Omental fat pad (tissue), 4 donors: Measurements from ENCODE around the gene MPP3. TPM values are rescaled to one million over a fixed set of nuclear protein-coding genes. Genes with fewer than 3 reads are reported as not detected.

ENCODE experiments used
- ATAC-seq: fragments of 150-250 bp; one replicate; pipeline ENCODE4 v1.9.1; 2016; ENCODE audit warnings: mild to moderate bottlenecking, moderate library complexity; ENCODE audit not compliant: low FRiP score
- DNase-seq: peaks from one replicate; pipeline ENCODE4 v3.0.0-alpha.2; 2019; ENCODE audit warnings: low spot score
- total RNA-seq, 4 donors: library from RNA; depleted of rRNA; stranded (reverse); fragments of >200 nt; gene quantifications; one replicate each; pipeline ENCODE4 v1.1.0, GENCODE V29; 2016
- TF ChIP-seq, protein P1 (sequence below), 3 donors: fragments of 450-650 bp; IDR thresholded peaks; one replicate each; pipeline ENCODE4 v1.5.1; 2016 to 2017; ENCODE audit warnings: antibody characterized with exemption in 3 of 3, mild to moderate bottlenecking in 3 of 3, moderate library complexity in 2 of 3

Gene MPP3
- total RNA-seq, 4 donors from 2014 or later = 13.2 to 27.9 (median 24.0) TPM

DNA sequence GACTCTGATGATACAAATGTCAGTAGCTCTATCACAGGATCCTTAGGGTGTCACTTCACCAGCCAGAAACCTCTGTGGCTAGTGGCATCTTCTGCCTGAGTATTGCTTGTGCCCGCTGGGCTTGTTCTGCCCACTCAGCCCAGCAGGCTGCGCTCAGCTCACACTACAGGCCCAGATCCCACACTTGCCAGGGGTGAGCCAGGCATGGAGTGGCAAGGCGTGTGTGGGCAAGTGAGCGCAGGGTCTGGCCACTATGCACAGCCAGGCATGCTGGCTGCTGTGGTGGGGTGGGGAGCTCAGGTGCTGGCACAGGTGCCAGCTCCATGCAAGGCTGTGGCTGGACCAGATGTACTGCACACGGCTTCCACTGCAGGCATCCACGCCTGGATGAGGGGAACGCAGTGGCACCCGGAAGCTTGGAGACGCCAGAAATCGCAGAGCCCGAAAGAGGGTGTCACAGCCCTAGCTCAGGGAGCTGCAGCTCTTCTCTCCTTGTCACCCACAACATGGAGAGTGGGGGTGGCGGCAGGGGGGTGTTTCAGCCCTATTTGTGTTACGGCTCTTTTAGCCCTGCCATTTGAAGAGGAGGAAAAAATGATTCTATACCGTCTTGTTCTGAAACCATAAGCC is 42.5 kb downstream of the MPP3 start:
- DNase-seq (no peak), ATAC-seq (no peak)

DNA sequence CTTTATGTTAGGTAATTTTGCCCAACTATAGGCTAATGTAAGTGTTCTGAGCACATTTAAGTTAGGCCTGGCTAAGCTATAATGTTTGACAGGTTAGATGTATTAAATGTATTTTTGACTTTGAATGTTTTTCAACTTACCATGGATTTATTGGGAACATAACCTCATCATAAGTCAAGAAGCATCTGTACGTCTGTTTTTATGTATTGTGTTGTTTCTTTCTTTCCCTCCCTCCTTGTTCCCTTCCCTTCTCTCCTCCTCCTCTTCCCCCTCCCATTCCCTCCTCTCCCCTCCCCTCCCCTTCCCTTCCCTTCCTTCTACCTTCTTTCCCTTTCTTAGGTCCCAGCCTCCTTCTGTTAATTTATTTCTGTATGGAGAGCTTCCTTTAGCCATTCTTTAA is 43.5 kb downstream of the MPP3 start:
- TF ChIP-seq, protein P1, sequence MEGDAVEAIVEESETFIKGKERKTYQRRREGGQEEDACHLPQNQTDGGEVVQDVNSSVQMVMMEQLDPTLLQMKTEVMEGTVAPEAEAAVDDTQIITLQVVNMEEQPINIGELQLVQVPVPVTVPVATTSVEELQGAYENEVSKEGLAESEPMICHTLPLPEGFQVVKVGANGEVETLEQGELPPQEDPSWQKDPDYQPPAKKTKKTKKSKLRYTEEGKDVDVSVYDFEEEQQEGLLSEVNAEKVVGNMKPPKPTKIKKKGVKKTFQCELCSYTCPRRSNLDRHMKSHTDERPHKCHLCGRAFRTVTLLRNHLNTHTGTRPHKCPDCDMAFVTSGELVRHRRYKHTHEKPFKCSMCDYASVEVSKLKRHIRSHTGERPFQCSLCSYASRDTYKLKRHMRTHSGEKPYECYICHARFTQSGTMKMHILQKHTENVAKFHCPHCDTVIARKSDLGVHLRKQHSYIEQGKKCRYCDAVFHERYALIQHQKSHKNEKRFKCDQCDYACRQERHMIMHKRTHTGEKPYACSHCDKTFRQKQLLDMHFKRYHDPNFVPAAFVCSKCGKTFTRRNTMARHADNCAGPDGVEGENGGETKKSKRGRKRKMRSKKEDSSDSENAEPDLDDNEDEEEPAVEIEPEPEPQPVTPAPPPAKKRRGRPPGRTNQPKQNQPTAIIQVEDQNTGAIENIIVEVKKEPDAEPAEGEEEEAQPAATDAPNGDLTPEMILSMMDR (IDR thresholded peaks at IDR 0.05) = no peak
- ATAC-seq (no peak), DNase-seq (no peak)

More for the DNA sequence above, 42.5 kb downstream of the MPP3 start:
- TF ChIP-seq, protein P1 (IDR thresholded peaks at IDR 0.05) = no peak

DNA sequence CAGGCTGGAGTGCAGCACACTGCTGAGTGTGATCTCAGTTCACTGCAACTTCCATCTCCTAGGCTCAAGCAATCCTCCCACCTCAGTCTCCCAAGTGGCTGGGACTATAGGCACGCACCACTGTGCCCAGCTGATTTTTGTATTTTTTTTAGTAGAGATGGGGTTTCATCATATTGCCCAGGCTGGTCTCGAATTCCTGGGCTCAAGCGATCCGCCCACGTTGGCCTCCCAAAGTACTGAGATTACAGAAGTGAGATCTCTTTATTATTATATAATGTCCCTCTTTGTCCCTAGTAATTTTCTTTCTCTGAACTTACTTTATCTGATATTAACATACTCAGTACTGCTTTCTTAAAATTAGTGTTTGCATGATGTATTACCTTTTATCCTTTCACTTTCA is 44.4 kb downstream of the MPP3 start:
- no peak for ATAC-seq

DNA sequence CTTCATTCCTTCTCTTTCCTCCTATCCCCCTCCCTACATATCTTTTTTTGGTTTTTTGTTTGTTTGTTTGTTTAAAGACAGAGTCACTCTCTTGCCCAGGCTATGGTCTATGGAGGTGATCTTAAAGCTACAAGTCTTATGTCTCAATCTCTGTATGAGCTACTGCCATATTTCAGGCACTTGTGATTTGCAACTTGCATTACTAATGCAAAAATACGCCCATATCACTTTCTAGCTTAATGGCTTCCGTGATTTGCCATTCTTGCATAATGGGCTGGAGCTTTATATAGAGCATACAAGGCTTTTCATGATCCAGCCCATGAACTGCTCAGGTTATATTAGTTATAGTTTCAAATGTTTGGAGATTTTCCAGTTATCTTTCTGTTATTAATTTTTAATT is 45.2 kb downstream of the MPP3 start:
- TF ChIP-seq, protein P1 (IDR thresholded peaks at IDR 0.05) = no peak
- ATAC-seq = no peak

More for the DNA sequence above, 44.4 kb downstream of the MPP3 start:
- DNase-seq = no peak
- TF ChIP-seq, protein P1 (IDR thresholded peaks at IDR 0.05) = no peak

DNA sequence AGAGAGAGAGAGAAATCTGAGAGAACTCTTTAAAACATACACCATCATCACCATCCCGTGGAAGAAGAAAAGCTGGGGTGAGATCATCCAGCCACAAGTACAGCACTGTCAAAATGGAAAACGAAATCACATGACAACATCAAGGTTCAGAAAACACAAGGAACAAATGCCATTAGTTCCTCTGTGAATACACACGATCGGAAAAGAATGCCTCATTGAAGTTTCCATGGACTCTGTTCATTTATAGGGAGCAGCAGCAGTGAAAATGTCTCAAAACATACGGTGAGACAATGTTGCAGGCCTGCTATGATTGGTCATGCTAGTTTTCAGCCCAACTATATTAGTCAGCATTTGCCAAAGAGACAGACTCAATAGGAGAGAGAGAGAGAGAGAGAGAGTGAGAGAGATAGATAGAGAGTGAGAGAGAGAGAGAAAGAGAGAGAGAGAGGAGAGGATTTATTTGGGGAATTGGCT is 48.3 kb downstream of the MPP3 start:
- ATAC-seq = no peak

More for the DNA sequence above, 45.2 kb downstream of the MPP3 start:
- DNase-seq = no peak

DNA sequence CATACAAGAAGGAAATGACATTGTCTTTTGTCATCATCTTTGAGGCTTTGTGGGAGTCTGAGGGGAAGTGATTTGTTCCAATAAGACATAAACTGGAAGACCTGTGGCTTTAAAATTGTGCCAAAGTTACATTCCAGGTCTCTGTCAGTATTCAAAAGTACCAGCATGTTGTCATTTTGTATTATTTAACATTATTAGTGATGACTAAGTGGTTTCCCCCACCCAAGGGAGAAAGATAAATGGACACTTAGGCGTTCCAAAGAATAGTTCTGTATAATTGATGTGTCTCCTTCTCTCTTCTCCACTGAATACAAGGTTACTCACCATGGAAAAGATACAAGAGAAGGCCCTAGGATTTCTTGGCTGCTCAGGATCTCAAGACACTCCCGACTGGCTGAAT is 48.9 kb downstream of the MPP3 start:
- DNase-seq (no peak), ATAC-seq (no peak)
- TF ChIP-seq, protein P1 (IDR thresholded peaks at IDR 0.05) = no peak

More for the DNA sequence above, 48.3 kb downstream of the MPP3 start:
- DNase-seq = no peak
- TF ChIP-seq, protein P1 (IDR thresholded peaks at IDR 0.05) = no peak
